ENCODE results near the gene TRAPPC11. TPM values are rescaled to one million over a fixed set of nuclear protein-coding genes. Genes with fewer than 3 reads are reported as not detected.

TRAPPC11 gene
- total RNA-seq, 1 donor from 2014 or later: 33.5 TPM

GRCh38 chr4:183738961-183739360 is 79.9 kb downstream of the TRAPPC11 start:
- H3K27me3 Mint-ChIP-seq (ENCODE audit: unreplicated experiment): peaks cover 2% of the 10 kb centered on the region
- DNase-seq (ENCODE audit: low spot score): no peak
- no peak overlapping the region for H3K27ac Mint-ChIP-seq (ENCODE audit: unreplicated experiment)
- peaks cover 1% of the 10 kb centered on the region for H3K4me1 Mint-ChIP-seq (ENCODE audit: unreplicated experiment)
- no peak overlapping the region for H3K4me3 Mint-ChIP-seq (ENCODE audit: unreplicated experiment)
- peaks cover 6% of the 10 kb centered on the region for H3K36me3 Mint-ChIP-seq (ENCODE audit: low read depth, unreplicated experiment)
- TF ChIP-seq CTCF (IDR thresholded peaks at IDR 0.05; ENCODE audit: unreplicated experiment): no peak
- H3K9me3 Mint-ChIP-seq (ENCODE audit: unreplicated experiment): no peaks in the 10 kb centered on the region

DNA sequence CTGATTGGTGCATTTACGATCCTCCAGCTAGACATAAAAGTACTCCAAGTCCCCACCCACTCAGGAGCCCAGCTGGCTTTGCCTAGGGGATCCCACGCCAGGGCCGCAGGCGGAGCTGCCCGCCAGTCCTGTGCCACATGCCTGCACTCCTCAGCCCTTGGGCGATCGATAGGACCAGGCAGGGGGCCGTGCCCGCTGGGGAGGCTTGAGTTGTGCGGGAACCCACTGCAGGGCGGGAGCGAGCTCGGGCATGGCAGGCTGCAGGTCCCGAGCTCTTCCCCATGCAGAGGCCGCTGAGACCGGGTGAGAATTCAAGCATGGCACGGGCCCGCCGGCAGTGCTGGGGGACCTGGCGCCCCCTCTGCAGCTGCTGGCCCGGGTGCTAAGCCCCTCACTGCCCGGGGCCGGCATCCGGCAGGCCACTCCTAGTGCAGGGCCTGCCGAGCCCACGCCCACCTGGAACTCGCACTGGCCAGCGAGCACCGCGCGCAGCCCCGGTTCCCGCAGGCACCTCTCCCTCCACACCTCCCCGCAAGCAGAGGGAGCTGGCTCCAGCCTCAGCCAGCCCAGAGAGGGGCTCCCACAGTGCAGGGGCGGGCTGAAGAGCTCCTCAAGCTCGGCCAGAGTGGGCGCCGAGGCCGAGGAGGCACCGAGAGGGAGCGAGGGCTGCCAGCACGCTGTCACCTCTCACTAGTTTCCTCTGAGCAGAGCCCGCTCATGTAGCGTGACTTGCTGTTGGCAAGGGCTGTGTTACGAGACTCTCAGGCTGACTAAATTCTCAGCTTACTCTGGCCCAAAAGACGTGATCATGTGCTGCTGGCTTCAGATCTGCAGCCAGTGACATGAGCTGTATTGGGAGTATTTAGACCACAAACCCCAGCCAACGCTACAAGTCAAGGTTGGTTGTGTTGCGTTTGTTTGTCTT is 87.5 kb downstream of the TRAPPC11 start:
- no peak overlapping the region for H3K27ac Mint-ChIP-seq (ENCODE audit: unreplicated experiment)
- no peak for DNase-seq (ENCODE audit: low spot score)
- H3K4me3 Mint-ChIP-seq (ENCODE audit: unreplicated experiment): no peak overlapping the region
- H3K27me3 Mint-ChIP-seq (ENCODE audit: unreplicated experiment): no peaks in the 10 kb centered on the region
- no peaks in the 10 kb centered on the region for H3K9me3 Mint-ChIP-seq (ENCODE audit: unreplicated experiment)
- peaks cover 3% of the 10 kb centered on the region for H3K36me3 Mint-ChIP-seq (ENCODE audit: low read depth, unreplicated experiment)
- H3K4me1 Mint-ChIP-seq (ENCODE audit: unreplicated experiment): no peaks in the 10 kb centered on the region
- no peak for TF ChIP-seq CTCF (IDR thresholded peaks at IDR 0.05; ENCODE audit: unreplicated experiment)

GRCh38 chr4:183747380-183747779 is 88.3 kb downstream of the TRAPPC11 start:
- Mint-ChIP-seq H3K27me3 (ENCODE audit: unreplicated experiment) (no peaks in the 10 kb centered on the region), H3K9me3 (ENCODE audit: unreplicated experiment) (no peaks in the 10 kb centered on the region), H3K4me1 (ENCODE audit: unreplicated experiment) (no peaks in the 10 kb centered on the region)

GRCh38 chr4:183747931-183748670 is 89.0 kb downstream of the TRAPPC11 start:
- no peak for TF ChIP-seq CTCF (IDR thresholded peaks at IDR 0.05; ENCODE audit: unreplicated experiment)
- no peak for DNase-seq (ENCODE audit: low spot score)
- no peak overlapping the region for H3K27ac Mint-ChIP-seq (ENCODE audit: unreplicated experiment)
- H3K4me3 Mint-ChIP-seq (ENCODE audit: unreplicated experiment): no peak overlapping the region
- no peaks in the 10 kb centered on the region for H3K9me3 Mint-ChIP-seq (ENCODE audit: unreplicated experiment)
- H3K4me1 Mint-ChIP-seq (ENCODE audit: unreplicated experiment): no peaks in the 10 kb centered on the region
- no peaks in the 10 kb centered on the region for H3K27me3 Mint-ChIP-seq (ENCODE audit: unreplicated experiment)
- peaks cover 3% of the 10 kb centered on the region for H3K36me3 Mint-ChIP-seq (ENCODE audit: low read depth, unreplicated experiment)

More at GRCh38 chr4:183747380-183747779, 88.3 kb downstream of the TRAPPC11 start:
- DNase-seq (ENCODE audit: low spot score): no peak
- Mint-ChIP-seq H3K4me3 (ENCODE audit: unreplicated experiment) (peak overlapping the region; percentile 6), H3K36me3 (ENCODE audit: low read depth, unreplicated experiment) (peaks cover 3% of the 10 kb centered on the region), H3K27ac (ENCODE audit: unreplicated experiment) (no peak overlapping the region)
- no peak for TF ChIP-seq CTCF (IDR thresholded peaks at IDR 0.05; ENCODE audit: unreplicated experiment)

All from endothelial cell (in vitro differentiated cells).